GM12878 (cell line): ENCODE measurements around the gene CTSH. TPM values are rescaled to one million over a fixed set of nuclear protein-coding genes. Genes with fewer than 3 reads are reported as not detected.
A peak's percentile ranks its signal among the peaks of the same experiment; 100 is the strongest.

Experiments used
- ATAC-seq: fragments of 200-7000 bp; cut with Tn5 transposase; 3 replicates; pipeline ENCODE4 v1.9.1; 2020; ENCODE audit warnings: mild to moderate bottlenecking, moderate library complexity
- BruUV-seq: library from RNA; stranded (reverse); fragments of 400-500 nt; replicated peaks from 2 replicates; lab custom pipeline; 2021; lab: Mats Ljungman, UMichigan
- CTCF ChIA-PET: fragments of 300-600 bp; sonication (Branson Sonifier 250); formaldehyde crosslinking; extraction: SDS; loops from one replicate; lab custom pipeline; 2021; ENCODE audit warnings: inconsistent platforms; lab: Yijun Ruan, JAX
- POLR2A ChIA-PET: fragments of 350-600 bp; formaldehyde crosslinking; extraction: SDS; loops from one replicate; lab custom pipeline; 2021; ENCODE audit warnings: inconsistent platforms; lab: Charles Lee
- RAD21 ChIA-PET: fragments of 300-600 bp; sonication (Branson Sonifier 250); formaldehyde crosslinking; loops from one replicate; lab custom pipeline; 2023; ENCODE audit warnings: antibody characterized with exemption; ENCODE audit not compliant: unreplicated experiment; lab: Charles Lee
- SMC1A ChIA-PET: fragments of 300-600 bp; sonication (Branson Sonifier 250); formaldehyde crosslinking; loops from one replicate; lab custom pipeline; 2023; ENCODE audit not compliant: unreplicated experiment, uncharacterized antibody; lab: Charles Lee
- DNase-seq: peaks from one replicate; pipeline ENCODE4 v3.0.0-alpha.2; 2011; ENCODE audit warnings: low read depth, low spot score
- FAIRE-seq: peaks from 3 replicates; lab custom pipeline; 2011; peaks lifted over from hg19 to GRCh38; lab: Jason Lieb, UNC
- H2AFZ ChIP-seq: 2 replicates; pipeline ENCODE4 v1.6.0; 2011; ENCODE audit warnings: low read depth, low read length, control low read depth; ENCODE audit not compliant: control insufficient read depth
- H3K27ac ChIP-seq: 2 replicates; pipeline ENCODE4 v1.5.1; 2011; ENCODE audit warnings: control low read depth; ENCODE audit not compliant: control insufficient read depth, insufficient read depth
- H3K27me3 ChIP-seq, 2 experiments: replicated peaks in 1 of 2; 2 replicates each; pipeline versions ENCODE4 v1.6.0 to v1.6.1; 2011; ENCODE audit warnings: low read length in 1 of 2; ENCODE audit not compliant: control insufficient read depth in 2 of 2, insufficient read depth in 2 of 2
- H3K36me3 ChIP-seq, 2 experiments: 2 replicates each; pipeline ENCODE4 v1.5.1; 2011; ENCODE audit warnings: low read length in 1 of 2; ENCODE audit not compliant: control insufficient read depth in 2 of 2, insufficient read depth in 2 of 2
- H3K4me1 ChIP-seq: 2 replicates; pipeline ENCODE4 v1.6.1; 2011; ENCODE audit warnings: mild to moderate bottlenecking, low read length, moderate library complexity, mixed read lengths; ENCODE audit not compliant: control insufficient read depth, insufficient read depth
- H3K4me2 ChIP-seq: 2 replicates; pipeline ENCODE4 v1.6.0; 2011; ENCODE audit warnings: control low read depth; ENCODE audit not compliant: control insufficient read depth, insufficient read depth
- H3K4me3 ChIP-seq: fragments of 200-600 bp; sonication (generic); 2 replicates; pipeline ENCODE4 v1.5.1; 2016
- H3K79me2 ChIP-seq: 2 replicates; pipeline ENCODE4 v1.6.0; 2011; ENCODE audit warnings: low read length; ENCODE audit not compliant: control insufficient read depth, insufficient read depth
- H3K9ac ChIP-seq: 2 replicates; pipeline ENCODE4 v1.8.0; 2011; ENCODE audit warnings: low read length, control low read depth, mixed read lengths; ENCODE audit not compliant: control insufficient read depth, insufficient read depth
- H3K9me3 ChIP-seq: replicated peaks from 3 replicates; pipeline ENCODE4 v1.5.1; 2011; ENCODE audit warnings: mild to moderate bottlenecking, low read length; ENCODE audit not compliant: control insufficient read depth, insufficient read depth
- H4K20me1 ChIP-seq: 2 replicates; pipeline ENCODE4 v1.6.0; 2011; ENCODE audit not compliant: control insufficient read depth, insufficient read depth
- CEBPB ChIP-seq, 2 experiments: fragments of 150-350 bp in 1 of 2; IDR thresholded peaks; 2 replicates each; pipeline ENCODE4 v1.6.1; 2012 to 2014; ENCODE audit warnings: low read depth in 2 of 2, low read length in 2 of 2, borderline replicate concordance in 1 of 2, inconsistent platforms in 1 of 2
- FOS ChIP-seq: IDR thresholded peaks from 3 replicates; pipeline ENCODE4 v1.6.1; 2011; ENCODE audit warnings: borderline replicate concordance; ENCODE audit not compliant: insufficient read length; ENCODE audit errors: extremely low read depth
- HDGF ChIP-seq: fragments of 450-650 bp; IDR thresholded peaks from 2 replicates; pipeline ENCODE4 v1.6.1; 2016; ENCODE audit warnings: antibody characterized with exemption
- HSF1 ChIP-seq: fragments of 150-350 bp; IDR thresholded peaks from 2 replicates; pipeline ENCODE4 v1.6.1; 2014; ENCODE audit warnings: mild to moderate bottlenecking, low read depth, low read length
- KAT2A ChIP-seq: conservative IDR thresholded peaks from 2 replicates; pipeline ENCODE4 v1.6.1; 2011; ENCODE audit warnings: low read depth, low read length; ENCODE audit not compliant: control insufficient read depth
- RCOR1 ChIP-seq: conservative IDR thresholded peaks from 2 replicates; pipeline ENCODE4 v1.6.1; 2012; ENCODE audit warnings: low read depth, low read length, improper control_type of control experiment
- ZBTB40 ChIP-seq: fragments of 450-650 bp; IDR thresholded peaks from 2 replicates; pipeline ENCODE4 v1.6.1; 2016; ENCODE audit warnings: mild to moderate bottlenecking, moderate library complexity, borderline replicate concordance
- WGBS: methylation state at CpG from one replicate; pipeline ENCODE4 v1.1.6; 2016; ENCODE audit warnings: low lambda C conversion rate; ENCODE audit not compliant: insufficient replicate concordance, insufficient coverage; ENCODE audit errors: missing lambda C conversion rate; 5-methylcytosine and 5-hydroxymethylcytosine counted together
- in situ Hi-C: fragments of 300-500 bp; cut with MboI; formaldehyde crosslinking; loops from 9 replicates; pipeline ENCODE4 v1.14.3; 2018; ENCODE audit warnings: mixed read lengths
- intact Hi-C: fragments of 100-400 bp; cut with micrococcal nuclease; formaldehyde crosslinking; loops from one replicate; pipeline ENCODE4 v1.14.2; 2022; ENCODE audit not compliant: unreplicated experiment
- polyA plus RNA-seq, 11 experiments: library from polyadenylated mRNA; depleted of rRNA in 4 of 11; unstranded in 6 of 11; stranded (reverse) in 5 of 11; fragments of >200 nt; fragmentation: Nextera tagmentation in 4 of 11; fragmentation: Illumina TruSeq in 1 of 11; extraction: Ambion mirVana in 4 of 11; extraction: Trizol in 1 of 11; gene quantifications; 1 replicate in 1 of 11; 2 replicates in 10 of 11; pipeline versions ENCODE4 v1.2.1 to v1.2.3, GENCODE V29; 2011 to 2016; ENCODE audit warnings: inconsistent platforms in 2 of 11, missing spikeins in 2 of 11, low read depth in 1 of 11
- total RNA-seq, 4 experiments: library from RNA; depleted of rRNA in 3 of 4; stranded (reverse); fragments of >200 nt in 3 of 4; fragmentation: Illumina TruSeq in 1 of 4; extraction: Trizol in 1 of 4; gene quantifications; 2 replicates each; pipeline versions ENCODE4 v1.2.1 to v1.2.3, GENCODE V29; 2013 to 2021
- TF ChIP-seq, protein P1 (sequence below): fragments of 450-650 bp; conservative IDR thresholded peaks from 2 replicates; pipeline ENCODE4 v1.6.1; 2017; ENCODE audit warnings: mild to moderate bottlenecking, moderate library complexity
- TF ChIP-seq, protein P2 (sequence below): fragments of 450-650 bp; IDR thresholded peaks from 2 replicates; pipeline ENCODE4 v1.6.1; 2018; ENCODE audit warnings: mild to moderate bottlenecking, low read depth, moderate library complexity; ENCODE audit not compliant: partially characterized antibody

Gene CTSH
- total and polyA plus RNA-seq, 10 of the 15 experiments (the other 5 are each of a cell fraction or from before 2014, with no cell fraction given), result 30.2 to 1,212 (median 519) TPM

GRCh38 chr15:78938658-78939488, 6.0 kb downstream of the CTSH start:
- DNase-seq, result peak; percentile 91
- in situ Hi-C loops (loop anchor here (5.0 kb wide), 1 partner anchor 68 kb away; no protein-coding TSS in a partner anchor), intact Hi-C loops (loop anchor here (1.0 to 5.0 kb wide), 3 partner anchors 38 to 88 kb away; no protein-coding TSS in a partner anchor)
- Histone ChIP-seq H3K79me2 (peaks cover 57% of the 10 kb centered on the region), H2AFZ (no peak overlapping the region), H3K4me2 (peak overlapping the region; percentile 96), H3K9ac (peak overlapping the region; percentile 83), H4K20me1 (no peaks in the 10 kb centered on the region), H3K4me1 (peaks cover 28% of the 10 kb centered on the region), H3K27me3 (no peaks in the 10 kb centered on the region), H3K4me3 (peak overlapping the region; percentile 60; the same call in 1 of the 2 replicates), H3K27ac (peak overlapping the region; percentile 91), H3K9me3 (no peaks in the 10 kb centered on the region), H3K36me3 (peaks cover 19 to 32% of the 10 kb centered on the region in 2 experiments)
- WGBS, result 1% methylated on average over 6 of the region's 6 CpGs
- ChIA-PET POLR2A (interaction anchor here (0.6 to 1.9 kb wide), 2 partner anchors 18 to 40 kb away, joined by 3 to 11 read pairs; no protein-coding TSS in a partner anchor), SMC1A (interaction anchor here (0.8 to 6.6 kb wide), 8 partner anchors 12 to 69 kb away, joined by 3 to 79 read pairs (median 4); no protein-coding TSS in a partner anchor), RAD21 (interaction anchor here (0.8 to 3.4 kb wide), 4 partner anchors 39 to 68 kb away, joined by 3 to 38 read pairs (median 10); no protein-coding TSS in a partner anchor), CTCF (interaction anchor here (0.8 to 4.2 kb wide), 5 partner anchors 38 to 68 kb away, joined by 3 to 36 read pairs (median 10); no protein-coding TSS in a partner anchor)
- FAIRE-seq, result peak; percentile 82
- BruUV-seq, result TSS peak; percentile 4
- peak; percentile 73 for ATAC-seq
- TF ChIP-seq, protein P1, sequence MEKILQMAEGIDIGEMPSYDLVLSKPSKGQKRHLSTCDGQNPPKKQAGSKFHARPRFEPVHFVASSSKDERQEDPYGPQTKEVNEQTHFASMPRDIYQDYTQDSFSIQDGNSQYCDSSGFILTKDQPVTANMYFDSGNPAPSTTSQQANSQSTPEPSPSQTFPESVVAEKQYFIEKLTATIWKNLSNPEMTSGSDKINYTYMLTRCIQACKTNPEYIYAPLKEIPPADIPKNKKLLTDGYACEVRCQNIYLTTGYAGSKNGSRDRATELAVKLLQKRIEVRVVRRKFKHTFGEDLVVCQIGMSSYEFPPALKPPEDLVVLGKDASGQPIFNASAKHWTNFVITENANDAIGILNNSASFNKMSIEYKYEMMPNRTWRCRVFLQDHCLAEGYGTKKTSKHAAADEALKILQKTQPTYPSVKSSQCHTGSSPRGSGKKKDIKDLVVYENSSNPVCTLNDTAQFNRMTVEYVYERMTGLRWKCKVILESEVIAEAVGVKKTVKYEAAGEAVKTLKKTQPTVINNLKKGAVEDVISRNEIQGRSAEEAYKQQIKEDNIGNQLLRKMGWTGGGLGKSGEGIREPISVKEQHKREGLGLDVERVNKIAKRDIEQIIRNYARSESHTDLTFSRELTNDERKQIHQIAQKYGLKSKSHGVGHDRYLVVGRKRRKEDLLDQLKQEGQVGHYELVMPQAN, result peak; percentile 38; the same call in 1 of the 2 replicates
- TF ChIP-seq, protein P2, sequence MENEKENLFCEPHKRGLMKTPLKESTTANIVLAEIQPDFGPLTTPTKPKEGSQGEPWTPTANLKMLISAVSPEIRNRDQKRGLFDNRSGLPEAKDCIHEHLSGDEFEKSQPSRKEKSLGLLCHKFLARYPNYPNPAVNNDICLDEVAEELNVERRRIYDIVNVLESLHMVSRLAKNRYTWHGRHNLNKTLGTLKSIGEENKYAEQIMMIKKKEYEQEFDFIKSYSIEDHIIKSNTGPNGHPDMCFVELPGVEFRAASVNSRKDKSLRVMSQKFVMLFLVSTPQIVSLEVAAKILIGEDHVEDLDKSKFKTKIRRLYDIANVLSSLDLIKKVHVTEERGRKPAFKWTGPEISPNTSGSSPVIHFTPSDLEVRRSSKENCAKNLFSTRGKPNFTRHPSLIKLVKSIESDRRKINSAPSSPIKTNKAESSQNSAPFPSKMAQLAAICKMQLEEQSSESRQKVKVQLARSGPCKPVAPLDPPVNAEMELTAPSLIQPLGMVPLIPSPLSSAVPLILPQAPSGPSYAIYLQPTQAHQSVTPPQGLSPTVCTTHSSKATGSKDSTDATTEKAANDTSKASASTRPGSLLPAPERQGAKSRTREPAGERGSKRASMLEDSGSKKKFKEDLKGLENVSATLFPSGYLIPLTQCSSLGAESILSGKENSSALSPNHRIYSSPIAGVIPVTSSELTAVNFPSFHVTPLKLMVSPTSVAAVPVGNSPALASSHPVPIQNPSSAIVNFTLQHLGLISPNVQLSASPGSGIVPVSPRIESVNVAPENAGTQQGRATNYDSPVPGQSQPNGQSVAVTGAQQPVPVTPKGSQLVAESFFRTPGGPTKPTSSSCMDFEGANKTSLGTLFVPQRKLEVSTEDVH, result no peak
- TF ChIP-seq RCOR1 (no peak), KAT2A (no peak), HDGF (no peak), HSF1 (no peak), FOS (no peak), CEBPB (IDR thresholded peaks at IDR 0.05; ENCODE audit: borderline replicate concordance in 1 of 2, low read depth in 2 of 2, low read length in 2 of 2) (peak in 1 of 2 experiments; percentile 41; a peak in 1 of 4 replicates), ZBTB40 (peak; percentile 23; the same call in 1 of the 2 replicates)
